ENCODE results near the gene CYP2W1.

GRCh38 chr7:939843-940242, 43.1 kb upstream of the CYP2W1 start:
- no peak for TF ChIP-seq CTCF (IDR thresholded peaks at IDR 0.05)
- TF ChIP-seq POLR2A (IDR thresholded peaks at IDR 0.05), result no peak
- TF ChIP-seq POLR2AphosphoS5 (IDR thresholded peaks at IDR 0.05), result no peak
- no peak for TF ChIP-seq EP300 (IDR thresholded peaks at IDR 0.05; ENCODE audit: low read depth)

All from transverse colon (tissue), 4 donors.